Measurements from ENCODE around the gene C20orf204.

C20orf204 gene

GRCh38 chr20:64074963-64075362 is 39.0 kb downstream of the C20orf204 start:
- H3K4me3 ChIP-seq (ENCODE audit: low read length in 2 of 2): no peak overlapping the region
- H3K36me3 ChIP-seq (ENCODE audit: control insufficient read depth in 2 of 2, insufficient read depth in 2 of 2, low read length in 2 of 2): peaks cover 0 to 2% of the 10 kb centered on the region in 2 donors
- no peak overlapping the region for H3K9ac ChIP-seq (ENCODE audit: low read length in 2 of 2)
- H3K27me3 ChIP-seq (ENCODE audit: control insufficient read depth in 1 of 2, insufficient read depth in 2 of 2, low read length in 2 of 2): no peaks in the 10 kb centered on the region
- H3K27ac ChIP-seq (ENCODE audit: low read length): no peak overlapping the region
- H3K4me1 ChIP-seq (ENCODE audit: control insufficient read depth, insufficient read depth, low read length): peaks cover 17% of the 10 kb centered on the region
- no peaks in the 10 kb centered on the region for H3K9me3 ChIP-seq (ENCODE audit: control insufficient read depth in 2 of 2, low read length in 2 of 2)

GRCh38 chr20:64075556-64075955 is 39.6 kb downstream of the C20orf204 start:
- Histone ChIP-seq H3K9me3 (ENCODE audit: control insufficient read depth in 2 of 2, low read length in 2 of 2) (no peaks in the 10 kb centered on the region), H3K4me3 (ENCODE audit: low read length in 2 of 2) (no peak overlapping the region), H3K27ac (ENCODE audit: low read length) (no peak overlapping the region), H3K36me3 (ENCODE audit: control insufficient read depth in 2 of 2, insufficient read depth in 2 of 2, low read length in 2 of 2) (peaks cover 0 to 2% of the 10 kb centered on the region in 2 donors), H3K27me3 (ENCODE audit: control insufficient read depth in 1 of 2, insufficient read depth in 2 of 2, low read length in 2 of 2) (no peaks in the 10 kb centered on the region), H3K4me1 (ENCODE audit: control insufficient read depth, insufficient read depth, low read length) (peaks cover 17% of the 10 kb centered on the region), H3K9ac (ENCODE audit: low read length in 2 of 2) (no peak overlapping the region)

GRCh38 chr20:64076061-64076997 is 40.3 kb downstream of the C20orf204 start:
- no peaks in the 10 kb centered on the region for H3K27me3 ChIP-seq (ENCODE audit: control insufficient read depth in 1 of 2, insufficient read depth in 2 of 2, low read length in 2 of 2)
- no peak overlapping the region for H3K9ac ChIP-seq (ENCODE audit: low read length in 2 of 2)
- H3K9me3 ChIP-seq (ENCODE audit: control insufficient read depth in 2 of 2, low read length in 2 of 2): no peaks in the 10 kb centered on the region
- H3K4me3 ChIP-seq (ENCODE audit: low read length in 2 of 2): no peak overlapping the region
- H3K4me1 ChIP-seq (ENCODE audit: control insufficient read depth, insufficient read depth, low read length): peaks cover 17% of the 10 kb centered on the region
- H3K27ac ChIP-seq (ENCODE audit: low read length): no peak overlapping the region
- peaks cover 0 to 2% of the 10 kb centered on the region in 2 donors for H3K36me3 ChIP-seq (ENCODE audit: control insufficient read depth in 2 of 2, insufficient read depth in 2 of 2, low read length in 2 of 2)

GRCh38 chr20:64077094-64077493 is 41.1 kb downstream of the C20orf204 start:
- Histone ChIP-seq H3K27ac (ENCODE audit: low read length) (no peak overlapping the region), H3K9ac (ENCODE audit: low read length in 2 of 2) (no peak overlapping the region), H3K4me1 (ENCODE audit: control insufficient read depth, insufficient read depth, low read length) (peaks cover 19% of the 10 kb centered on the region), H3K36me3 (ENCODE audit: control insufficient read depth in 2 of 2, insufficient read depth in 2 of 2, low read length in 2 of 2) (peaks cover 0 to 2% of the 10 kb centered on the region in 2 donors), H3K4me3 (ENCODE audit: low read length in 2 of 2) (no peak overlapping the region), H3K27me3 (ENCODE audit: control insufficient read depth in 1 of 2, insufficient read depth in 2 of 2, low read length in 2 of 2) (no peaks in the 10 kb centered on the region), H3K9me3 (ENCODE audit: control insufficient read depth in 2 of 2, low read length in 2 of 2) (no peaks in the 10 kb centered on the region)

GRCh38 chr20:64077541-64077875 is 41.5 kb downstream of the C20orf204 start:
- Histone ChIP-seq H3K9me3 (ENCODE audit: control insufficient read depth in 2 of 2, low read length in 2 of 2) (no peaks in the 10 kb centered on the region), H3K36me3 (ENCODE audit: control insufficient read depth in 2 of 2, insufficient read depth in 2 of 2, low read length in 2 of 2) (peaks cover 0 to under 1% of the 10 kb centered on the region in 2 donors), H3K4me1 (ENCODE audit: control insufficient read depth, insufficient read depth, low read length) (peaks cover 19% of the 10 kb centered on the region), H3K27me3 (ENCODE audit: control insufficient read depth in 1 of 2, insufficient read depth in 2 of 2, low read length in 2 of 2) (peaks cover 0 to 4% of the 10 kb centered on the region in 2 donors), H3K27ac (ENCODE audit: low read length) (no peak overlapping the region), H3K4me3 (ENCODE audit: low read length in 2 of 2) (peak overlapping the region in 1 of 2 donors; percentile 74), H3K9ac (ENCODE audit: low read length in 2 of 2) (no peak overlapping the region)

GRCh38 chr20:64077876-64078551 is 42.0 kb downstream of the C20orf204 start:
- H3K9ac ChIP-seq (ENCODE audit: low read length in 2 of 2): no peak overlapping the region
- H3K4me1 ChIP-seq (ENCODE audit: control insufficient read depth, insufficient read depth, low read length): peaks cover 23% of the 10 kb centered on the region
- no peak overlapping the region for H3K27ac ChIP-seq (ENCODE audit: low read length)

GRCh38 chr20:64078934-64079272 is 42.9 kb downstream of the C20orf204 start:
- Histone ChIP-seq H3K9ac (ENCODE audit: low read length in 2 of 2) (peak overlapping the region; percentile 42 to 71), H3K4me1 (ENCODE audit: control insufficient read depth, insufficient read depth, low read length) (peaks cover 30% of the 10 kb centered on the region), H3K27me3 (ENCODE audit: control insufficient read depth in 1 of 2, insufficient read depth in 2 of 2, low read length in 2 of 2) (peaks cover 3 to 11% of the 10 kb centered on the region in 2 donors), H3K27ac (ENCODE audit: low read length) (no peak overlapping the region), H3K9me3 (ENCODE audit: control insufficient read depth in 2 of 2, low read length in 2 of 2) (no peaks in the 10 kb centered on the region), H3K4me3 (ENCODE audit: low read length in 2 of 2) (peak overlapping the region; percentile 69 to 74), H3K36me3 (ENCODE audit: control insufficient read depth in 2 of 2, insufficient read depth in 2 of 2, low read length in 2 of 2) (no peaks in the 10 kb centered on the region)

More at GRCh38 chr20:64077876-64078551, 42.0 kb downstream of the C20orf204 start:
- H3K4me3 ChIP-seq (ENCODE audit: low read length in 2 of 2): peak overlapping the region in 1 of 2 donors; percentile 74
- H3K9me3 ChIP-seq (ENCODE audit: control insufficient read depth in 2 of 2, low read length in 2 of 2): no peaks in the 10 kb centered on the region
- H3K36me3 ChIP-seq (ENCODE audit: control insufficient read depth in 2 of 2, insufficient read depth in 2 of 2, low read length in 2 of 2): no peaks in the 10 kb centered on the region
- peaks cover 3 to 5% of the 10 kb centered on the region in 2 donors for H3K27me3 ChIP-seq (ENCODE audit: control insufficient read depth in 1 of 2, insufficient read depth in 2 of 2, low read length in 2 of 2)

- Histone ChIP-seq H3K4me1 (ENCODE audit: control insufficient read depth, insufficient read depth, low read length) (peaks cover 35% of the 10 kb centered on the region), H3K9me3 (ENCODE audit: control insufficient read depth in 2 of 2, low read length in 2 of 2) (no peaks in the 10 kb centered on the region)
Observed at GRCh38 chr20:64079273-64080012, 43.5 kb downstream of the C20orf204 start, which contains the start of gene RGS19. TSS of gene RGS19 (minus strand) at chr20:64079518. CDS start at chr20:64076886, 2,632 bp downstream.

GRCh38 chr20:64080013-64080812 is 44.2 kb downstream of the C20orf204 start, which contains the start of gene OPRL1:
TSS of gene OPRL1 (plus strand) at chr20:64080082. CDS start at chr20:64092721, 12,639 bp downstream.
- peaks cover 37% of the 10 kb centered on the region for H3K4me1 ChIP-seq (ENCODE audit: control insufficient read depth, insufficient read depth, low read length)
- no peaks in the 10 kb centered on the region for H3K9me3 ChIP-seq (ENCODE audit: control insufficient read depth in 2 of 2, low read length in 2 of 2)
- peak within 1 kb of the TSS; percentile 42 to 71 for H3K9ac ChIP-seq (ENCODE audit: low read length in 2 of 2)
- H3K4me3 ChIP-seq (ENCODE audit: low read length in 2 of 2): peak within 1 kb of the TSS; percentile 69 to 74
- no peak within 1 kb of the TSS for H3K27ac ChIP-seq (ENCODE audit: low read length)
- H3K27me3 ChIP-seq (ENCODE audit: control insufficient read depth in 1 of 2, insufficient read depth in 2 of 2, low read length in 2 of 2): peaks cover 14 to 23% of the 10 kb centered on the region in 2 donors
- H3K36me3 ChIP-seq (ENCODE audit: control insufficient read depth in 2 of 2, insufficient read depth in 2 of 2, low read length in 2 of 2): no peaks in the 10 kb centered on the region

More at GRCh38 chr20:64079273-64080012, 43.5 kb downstream of the C20orf204 start, which contains the start of gene RGS19:
- no peaks in the 10 kb centered on the region for H3K36me3 ChIP-seq (ENCODE audit: control insufficient read depth in 2 of 2, insufficient read depth in 2 of 2, low read length in 2 of 2)
- peaks cover 6 to 16% of the 10 kb centered on the region in 2 donors for H3K27me3 ChIP-seq (ENCODE audit: control insufficient read depth in 1 of 2, insufficient read depth in 2 of 2, low read length in 2 of 2)
- H3K4me3 ChIP-seq (ENCODE audit: low read length in 2 of 2): peak within 1 kb of the TSS; percentile 69 to 74
- peak within 1 kb of the TSS; percentile 42 to 71 for H3K9ac ChIP-seq (ENCODE audit: low read length in 2 of 2)
- H3K27ac ChIP-seq (ENCODE audit: low read length): no peak within 1 kb of the TSS
